IPS-NIHi11 (cell line): ENCODE data around the gene PRKG1.
A peak's percentile ranks its signal among the peaks of the same experiment; 100 is the strongest.
"Not testable (repeated sequence)": the region's sequence is repeated elsewhere in the genome, so short reads cannot be mapped to it uniquely, and the experiment has no call there.

Experiments
- DNase-seq: peaks from one replicate; pipeline ENCODE4 v3.0.0; 2012; ENCODE audit warnings: mixed read lengths, low spot score

Gene PRKG1

DNA sequence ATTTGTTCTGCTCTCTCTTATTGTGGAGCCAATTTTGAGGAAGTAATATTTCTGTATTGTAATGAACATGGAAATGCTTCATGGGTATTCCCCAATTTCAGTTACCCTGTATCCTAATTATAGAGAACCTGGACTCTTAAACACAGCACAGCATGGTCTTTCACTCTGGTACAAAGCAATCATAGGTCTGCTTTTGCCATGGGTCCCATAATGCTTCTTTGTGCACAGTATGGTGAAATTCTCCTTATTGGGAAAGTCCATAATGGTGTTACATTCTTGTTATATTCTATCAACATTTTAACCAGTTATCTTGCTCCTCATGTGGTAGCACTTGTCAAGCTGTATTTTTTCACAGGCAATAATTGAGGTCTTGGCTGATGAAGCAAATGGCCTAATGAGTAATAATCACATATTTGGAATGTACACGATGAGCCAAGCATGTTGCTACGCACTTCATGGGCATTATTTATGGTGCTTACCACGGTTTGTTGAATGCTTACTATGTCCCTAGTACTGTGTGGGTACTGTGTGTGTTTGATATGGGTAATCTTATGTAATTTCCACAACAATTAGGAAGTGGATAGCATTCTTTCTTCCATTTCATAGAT, 42.9 kb downstream of the PRKG1 start:
- DNase-seq, result no peak

DNA sequence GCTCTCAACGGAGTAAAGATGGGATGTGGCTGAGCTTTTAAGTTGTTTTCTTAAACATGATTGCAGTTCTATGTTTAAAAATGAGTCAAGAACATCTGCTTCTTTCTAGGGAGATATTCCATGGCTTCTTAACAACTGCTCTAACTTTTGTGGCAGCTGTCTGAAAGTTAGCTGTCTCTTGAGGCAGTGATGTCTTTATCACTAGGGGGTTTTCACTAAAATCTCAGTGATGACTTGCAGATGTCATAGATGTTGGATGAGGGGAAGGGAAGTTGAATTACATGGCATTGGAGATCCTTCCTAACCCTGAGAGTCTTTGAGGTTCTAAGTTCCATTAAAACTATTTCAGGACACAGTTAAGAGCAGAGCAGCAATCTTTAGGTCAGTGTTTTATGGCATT, 43.5 kb downstream of the PRKG1 start:
- no peak for DNase-seq

DNA sequence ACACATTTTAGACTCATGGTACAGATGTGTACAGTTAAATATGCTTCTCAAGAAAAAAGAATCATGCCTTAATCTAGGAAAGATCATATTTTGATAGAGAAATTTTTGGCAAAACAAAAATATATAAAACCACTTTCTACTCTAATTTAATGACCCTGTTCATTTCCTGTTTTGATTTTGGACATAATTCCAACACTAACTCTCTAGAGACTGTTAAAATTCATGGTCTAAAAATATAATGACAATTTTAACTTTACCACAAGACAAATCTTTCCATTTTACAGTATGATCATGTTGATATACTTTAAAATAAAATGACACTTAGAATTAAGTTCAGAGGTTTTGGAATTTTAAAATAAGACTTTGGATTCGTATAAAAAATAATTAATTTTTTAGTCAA, 45.2 kb downstream of the PRKG1 start:
- DNase-seq, result no peak

DNA sequence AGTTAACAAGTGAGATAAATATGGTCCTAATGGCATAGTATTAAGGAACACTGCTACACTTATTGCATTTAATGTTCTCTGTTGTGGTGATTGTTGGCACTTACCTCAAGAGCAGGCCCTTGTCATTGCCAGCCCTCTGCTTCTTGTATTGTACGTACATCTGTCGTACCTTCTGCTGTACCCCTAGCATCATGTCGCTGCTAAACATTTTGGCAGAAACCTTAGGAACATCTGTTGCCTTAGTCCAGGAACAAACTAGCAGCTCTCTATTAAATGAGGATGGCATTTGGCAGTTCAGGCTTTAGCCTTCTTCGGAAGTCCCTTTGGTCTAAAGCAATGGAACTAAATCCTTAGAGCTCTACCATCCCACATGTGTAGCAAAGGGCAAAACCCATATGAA, 47.6 kb downstream of the PRKG1 start:
- no peak for DNase-seq

DNA sequence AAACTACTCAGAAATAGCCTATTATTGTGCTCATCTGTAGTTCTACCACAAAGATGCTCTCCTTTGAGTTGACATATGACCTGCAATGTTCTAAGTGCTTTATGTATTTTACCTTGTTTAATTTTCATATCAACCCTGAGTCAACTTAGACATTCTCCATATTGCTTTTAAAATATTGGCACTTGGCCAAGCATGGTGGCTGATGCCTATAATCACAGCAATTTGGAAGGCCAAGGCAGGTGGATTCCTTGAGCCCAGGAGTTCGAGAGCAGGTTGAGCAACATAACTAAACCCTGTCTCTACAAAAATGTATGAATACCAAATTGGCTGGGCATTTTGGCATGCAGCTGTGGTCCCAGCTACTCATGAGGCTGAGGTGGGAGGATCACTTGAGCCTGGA, 50.6 kb downstream of the PRKG1 start:
- no peak for DNase-seq

DNA sequence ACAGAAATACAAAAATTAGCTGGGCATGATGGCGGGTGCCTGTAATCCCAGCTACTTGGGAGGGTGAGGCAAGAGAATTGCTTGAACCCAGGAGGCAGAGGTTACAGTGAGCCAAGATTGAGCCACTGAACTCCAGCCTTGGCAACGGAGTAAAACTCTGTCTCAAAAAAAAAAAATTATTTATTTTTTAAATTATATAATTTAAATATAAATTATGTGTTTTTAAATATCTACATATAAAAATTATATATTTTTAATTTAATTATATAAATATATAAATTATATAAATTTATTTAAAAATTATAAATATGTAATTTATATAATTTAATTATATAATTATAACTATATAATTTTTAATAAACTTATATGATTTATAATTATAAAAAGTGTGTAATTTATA, 51.2 kb downstream of the PRKG1 start:
- no peak for DNase-seq

DNA sequence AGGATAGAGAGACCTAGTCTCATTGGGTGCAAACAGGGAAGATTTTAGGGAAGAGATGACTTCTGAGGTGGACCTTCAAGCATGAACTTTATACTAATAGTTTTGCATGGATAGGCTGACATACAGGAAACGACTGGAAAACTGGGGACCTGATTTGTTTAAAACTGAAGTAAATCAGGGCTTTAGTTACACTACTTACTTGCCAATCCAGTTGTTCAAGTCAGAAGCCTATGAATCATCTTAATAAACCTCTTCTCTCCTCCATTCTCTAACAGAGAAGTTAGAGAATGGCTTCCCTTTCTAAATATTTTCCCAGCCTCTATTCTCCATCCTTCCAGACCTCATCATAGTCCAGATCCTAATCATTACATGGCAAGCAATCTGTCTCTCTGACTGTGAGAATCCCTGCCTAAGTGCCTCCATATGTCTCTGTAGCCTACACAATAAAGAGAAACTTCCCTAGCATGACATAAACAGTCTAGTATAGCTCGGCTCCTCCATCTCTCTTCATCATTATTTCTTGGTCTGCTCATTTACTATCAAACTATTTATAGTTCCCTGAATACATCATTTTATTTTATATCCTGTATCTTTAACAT, 55.8 kb downstream of the PRKG1 start:
- DNase-seq, result no peak

DNA sequence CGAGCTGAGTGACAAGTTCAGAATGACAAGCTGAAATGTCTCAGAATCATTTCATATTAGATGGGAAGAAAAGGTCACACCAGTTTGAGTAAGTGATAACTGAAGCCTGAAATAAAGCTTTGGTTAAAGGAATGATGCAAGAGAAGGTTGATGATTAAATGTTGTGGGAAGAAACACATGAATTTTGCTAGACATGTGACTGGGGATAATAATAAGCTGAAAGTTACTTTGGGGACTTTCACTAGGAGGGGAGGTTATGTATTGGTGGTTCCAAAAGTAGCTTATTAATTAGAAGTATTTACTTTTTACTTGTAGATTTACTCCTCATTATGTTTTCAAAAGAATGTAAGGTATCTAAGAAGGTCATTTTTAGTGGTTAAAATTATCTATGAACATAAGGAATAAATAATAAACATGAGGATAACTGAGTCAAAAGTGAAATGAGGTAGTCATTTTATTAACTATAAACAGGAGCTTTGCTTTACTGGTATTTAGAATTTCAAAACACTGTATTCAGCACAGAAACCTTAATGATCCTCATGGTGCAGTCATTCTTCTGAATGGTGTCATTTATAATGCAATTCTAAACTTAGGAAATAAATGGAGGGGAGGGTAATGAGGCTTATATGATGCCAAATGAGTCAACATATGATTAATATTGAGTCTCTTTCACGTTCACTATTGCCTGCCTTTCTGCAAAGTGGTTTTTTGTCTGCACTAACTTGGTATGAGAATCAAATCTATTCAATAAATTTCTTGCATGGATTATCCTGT, 63.7 kb downstream of the PRKG1 start:
- no peak for DNase-seq

DNA sequence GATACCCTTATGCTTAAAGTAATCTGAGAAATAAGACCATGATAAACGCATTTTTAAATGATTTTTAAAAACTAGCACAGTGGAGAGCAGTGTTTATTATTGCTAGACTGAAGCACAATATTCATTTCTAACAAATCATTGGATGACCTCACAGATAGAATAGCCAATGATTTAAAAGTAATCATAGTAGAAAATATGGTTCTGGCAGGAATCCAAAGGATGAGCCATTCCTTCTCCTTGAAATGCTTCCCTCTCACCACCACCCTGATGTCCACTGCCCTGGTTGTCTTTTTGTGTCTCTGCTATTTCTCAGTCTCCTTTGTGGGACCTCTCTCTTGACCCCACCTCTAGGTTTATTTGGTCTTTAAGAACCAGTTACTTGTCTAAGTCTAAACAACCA, 64.9 kb downstream of the PRKG1 start:
- no peak for DNase-seq

DNA sequence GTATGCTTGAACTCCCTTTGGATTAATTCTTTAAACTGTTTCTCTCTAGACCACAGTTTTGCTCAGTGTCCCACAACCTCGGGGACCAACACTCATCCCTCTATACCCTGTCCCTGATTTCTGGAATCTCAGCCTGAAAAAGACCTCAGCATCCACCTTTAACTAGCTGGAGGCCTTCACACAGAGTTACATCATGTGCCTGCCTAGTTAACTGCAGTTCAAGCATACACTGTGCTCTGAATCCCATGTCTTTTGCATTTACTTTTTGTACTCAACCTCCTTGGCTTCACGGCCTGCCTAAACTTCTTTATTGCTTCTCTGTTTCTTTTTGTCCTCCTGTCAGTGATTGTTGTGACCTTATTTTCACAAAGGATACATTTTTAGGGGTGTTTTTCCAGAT, 66.7 kb downstream of the PRKG1 start:
- DNase-seq, result no peak

DNA sequence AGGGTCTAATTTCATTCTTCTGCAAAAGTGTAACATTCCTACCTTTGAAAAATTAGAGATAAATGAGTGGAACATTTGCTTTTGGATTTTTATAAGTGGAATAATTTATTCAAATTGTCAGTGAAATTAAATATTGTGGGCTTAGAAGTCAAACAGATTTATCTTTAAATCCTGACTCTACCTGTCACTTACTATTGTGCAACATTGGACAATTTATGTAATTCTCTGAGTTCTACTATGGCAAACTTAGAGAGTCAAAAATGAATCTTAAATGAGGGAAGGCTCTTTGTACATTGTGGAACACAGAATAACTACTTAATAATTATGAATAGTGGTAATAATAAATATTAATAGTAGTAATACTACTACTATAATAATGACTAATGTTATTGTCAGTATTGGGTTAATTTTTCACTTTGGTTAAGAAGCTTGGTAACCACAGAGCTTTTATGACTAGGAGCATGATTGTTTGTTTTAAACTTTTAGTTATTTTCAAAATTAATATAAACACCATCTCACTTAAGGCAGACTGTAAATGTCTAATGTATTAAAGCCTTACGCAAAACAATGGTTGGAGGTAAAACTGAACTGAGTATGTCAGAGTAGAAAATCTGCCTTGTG, 70.0 kb downstream of the PRKG1 start:
- DNase-seq, result no peak

DNA sequence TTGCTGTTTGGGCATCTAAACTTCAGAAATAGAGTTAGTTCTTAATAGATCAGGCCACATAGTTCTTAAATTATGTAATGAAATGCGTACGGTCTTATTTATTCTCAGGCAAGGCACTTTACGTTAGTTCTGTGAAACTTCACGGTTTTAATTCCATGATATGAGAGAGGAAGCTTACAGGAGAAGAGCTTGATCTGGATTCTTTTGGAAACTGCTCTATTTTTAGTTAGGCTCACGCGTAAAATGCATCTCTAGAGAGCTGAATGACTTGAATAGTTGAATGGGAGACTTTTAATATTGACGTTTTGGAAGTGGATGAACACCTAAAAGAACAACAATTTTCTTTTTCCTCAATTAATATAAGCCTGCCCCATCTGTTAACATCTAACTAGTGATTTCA, 71.1 kb downstream of the PRKG1 start:
- no peak for DNase-seq

DNA sequence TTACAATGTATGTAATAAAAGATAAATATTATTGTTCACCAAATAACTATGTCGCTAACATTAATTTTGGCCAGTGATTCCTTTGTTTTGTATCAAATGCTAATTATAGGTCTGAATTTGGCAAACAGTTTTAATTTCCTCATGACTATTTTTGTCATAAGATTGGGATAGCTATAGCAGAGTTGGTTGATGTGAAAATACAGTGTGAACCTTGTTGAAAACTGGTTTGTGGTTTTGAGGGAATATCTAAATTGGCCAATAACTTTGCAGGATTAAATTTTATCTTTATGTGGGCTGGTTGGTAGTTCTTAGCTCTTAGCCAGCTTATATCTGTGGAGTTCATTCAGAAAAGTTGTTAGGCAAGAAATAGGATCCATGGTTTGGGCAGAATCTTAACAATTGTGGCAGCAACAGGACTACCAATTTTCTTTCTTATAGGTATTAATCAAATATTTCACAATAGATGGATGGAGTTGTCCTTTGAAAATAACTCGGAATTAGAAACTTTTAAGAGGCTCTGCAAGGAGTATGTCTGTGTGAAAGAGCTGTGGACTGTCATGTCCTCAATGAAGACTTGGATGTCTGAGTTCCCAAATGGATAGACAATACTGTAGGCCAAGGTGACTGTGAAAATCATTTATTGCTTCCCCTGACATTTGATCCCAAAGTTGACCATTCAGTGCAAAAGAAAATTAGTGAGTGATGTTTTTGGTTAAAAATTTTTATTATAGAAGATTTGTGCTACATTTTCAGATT, 73.5 kb downstream of the PRKG1 start:
- DNase-seq, result no peak

DNA sequence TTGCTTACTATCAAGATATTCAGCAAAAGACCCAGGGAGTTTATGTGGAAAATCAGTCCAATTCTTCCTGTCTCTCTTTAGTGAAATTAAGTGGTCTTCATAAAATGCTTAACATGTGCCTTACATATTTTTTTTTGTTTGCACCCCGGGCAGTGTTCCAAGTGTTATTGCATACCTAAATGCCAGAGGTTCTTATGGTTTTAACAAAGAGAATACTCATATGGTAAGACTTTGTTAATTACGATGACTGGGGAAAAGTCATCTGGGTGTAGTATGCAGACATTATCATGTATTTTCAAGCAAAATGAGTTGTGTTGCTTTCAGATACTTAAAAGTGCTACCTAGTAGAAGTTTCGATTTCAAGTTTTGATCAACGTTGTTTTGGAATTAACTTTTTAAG, 82.6 kb downstream of the PRKG1 start:
- DNase-seq, result no peak

DNA sequence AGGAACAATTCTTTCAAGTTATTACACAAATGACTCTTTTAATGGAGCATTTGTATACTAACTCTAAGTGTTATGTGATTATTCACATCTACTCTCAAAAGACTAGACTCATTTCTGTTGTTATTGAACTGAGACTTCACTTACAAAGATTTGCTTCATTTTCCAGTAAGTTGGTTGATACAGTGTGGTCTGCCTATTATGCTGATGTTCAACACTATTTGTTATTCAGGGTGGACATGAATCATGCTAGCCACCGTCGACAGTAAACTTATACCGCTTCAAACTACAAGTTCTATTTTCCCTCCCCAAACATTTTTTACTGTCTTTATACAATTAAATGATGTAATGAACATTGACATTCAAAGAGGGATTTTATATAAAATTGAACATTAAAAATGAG, 84.5 kb downstream of the PRKG1 start:
- DNase-seq, result no peak

DNA sequence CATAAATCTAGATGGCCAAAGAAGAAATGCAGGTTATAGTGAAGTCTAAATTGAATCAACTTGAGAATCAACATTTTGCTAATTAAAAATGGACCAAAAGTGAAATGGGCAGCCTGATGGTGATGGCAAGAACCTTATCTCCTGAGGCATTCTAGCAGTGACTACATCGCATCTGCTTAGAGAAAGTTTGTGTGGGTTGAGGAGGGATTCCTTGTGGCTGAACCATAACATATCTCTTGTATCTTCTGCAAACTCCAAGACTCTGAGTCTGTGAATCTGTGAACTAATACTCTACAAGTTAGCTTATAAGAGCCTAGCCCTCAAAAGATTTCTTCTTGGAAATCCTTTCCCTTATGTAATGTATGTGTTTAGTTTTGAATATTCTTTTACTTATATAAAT, 85.6 kb downstream of the PRKG1 start:
- no peak for DNase-seq

DNA sequence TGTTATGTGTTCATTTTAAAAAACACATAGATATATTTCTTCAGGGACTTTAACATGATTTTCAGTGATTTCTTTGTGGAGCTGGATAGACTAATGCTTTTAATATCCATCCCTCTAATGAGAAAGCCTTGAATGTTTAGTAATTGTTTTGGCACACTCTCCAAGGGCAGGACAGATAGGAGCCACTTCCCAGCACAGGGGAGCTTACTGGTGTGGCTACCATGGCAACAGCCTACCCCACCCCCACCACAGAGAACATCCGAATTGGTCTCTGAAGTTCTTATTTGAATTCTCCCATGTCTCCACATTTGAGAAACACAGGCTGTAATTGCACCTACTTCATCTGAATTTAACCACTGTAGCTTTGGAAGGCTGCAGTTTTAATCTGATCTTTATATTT, 87.7 kb downstream of the PRKG1 start:
- DNase-seq, result peak; percentile 49

DNA sequence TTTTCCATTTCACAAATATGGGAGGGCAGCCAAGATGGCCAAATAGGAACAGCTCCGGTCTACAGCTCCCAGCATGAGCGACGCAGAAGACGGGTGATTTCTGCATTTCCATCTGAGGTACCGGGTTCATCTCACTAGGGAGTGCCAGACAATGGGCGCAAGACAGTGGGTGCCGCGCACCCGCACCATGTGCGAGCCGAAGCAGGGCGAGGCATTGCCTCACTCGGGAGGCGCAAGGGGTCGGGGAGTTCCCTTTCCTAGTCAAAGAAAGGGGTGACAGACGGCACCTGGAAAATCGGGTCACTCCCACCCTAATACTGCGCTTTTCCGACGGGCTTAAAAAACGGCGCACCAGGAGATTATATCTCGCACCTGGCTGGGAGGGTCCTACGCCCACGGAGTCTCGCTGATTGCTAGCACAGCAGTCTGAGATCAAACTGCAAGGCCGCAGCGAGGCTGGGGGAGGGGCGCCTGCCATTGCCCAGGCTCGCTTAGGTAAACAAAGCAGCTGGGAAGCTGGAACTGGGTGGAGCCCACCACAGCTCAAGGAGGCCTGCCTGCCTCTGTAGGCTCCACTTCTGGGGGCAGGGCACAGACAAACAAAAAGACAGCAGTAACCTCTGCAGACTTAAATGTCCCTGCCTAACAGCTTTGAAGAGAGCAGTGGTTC, 89.2 kb downstream of the PRKG1 start:
- DNase-seq, result not testable (repeated sequence)

DNA sequence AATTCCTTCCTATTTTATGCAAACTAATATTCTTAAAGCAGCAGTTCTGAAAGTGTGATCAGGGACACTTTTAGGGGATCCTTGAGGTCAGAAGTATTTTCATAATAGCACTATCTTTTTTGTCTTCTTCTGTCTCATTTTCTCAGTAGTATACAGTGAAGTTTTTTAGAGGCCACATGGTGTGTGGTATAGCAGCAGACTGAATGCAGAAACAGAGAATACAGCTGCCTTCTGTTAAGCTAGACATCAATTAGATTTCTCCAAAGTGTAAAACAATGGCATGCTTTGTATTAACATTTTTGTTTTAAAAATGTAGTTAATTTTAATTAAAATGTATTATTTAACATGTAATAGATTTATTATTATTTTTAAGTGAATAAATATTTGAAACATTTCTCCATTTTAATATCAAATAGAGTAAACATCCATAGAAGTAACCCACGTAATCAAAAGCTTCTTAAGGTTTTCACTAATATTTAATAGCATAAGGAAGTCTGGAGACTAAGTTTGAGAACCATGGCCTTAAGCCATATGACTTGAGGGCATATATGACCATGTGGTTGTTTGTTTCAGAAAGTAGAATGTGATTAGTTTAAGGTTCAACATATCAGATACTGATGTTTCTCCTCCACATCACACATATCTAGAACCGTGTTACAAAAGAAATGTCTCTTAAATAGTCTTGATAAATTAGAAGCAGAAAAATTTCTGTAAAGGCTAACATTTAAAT, 94.0 kb downstream of the PRKG1 start:
- DNase-seq, result no peak

DNA sequence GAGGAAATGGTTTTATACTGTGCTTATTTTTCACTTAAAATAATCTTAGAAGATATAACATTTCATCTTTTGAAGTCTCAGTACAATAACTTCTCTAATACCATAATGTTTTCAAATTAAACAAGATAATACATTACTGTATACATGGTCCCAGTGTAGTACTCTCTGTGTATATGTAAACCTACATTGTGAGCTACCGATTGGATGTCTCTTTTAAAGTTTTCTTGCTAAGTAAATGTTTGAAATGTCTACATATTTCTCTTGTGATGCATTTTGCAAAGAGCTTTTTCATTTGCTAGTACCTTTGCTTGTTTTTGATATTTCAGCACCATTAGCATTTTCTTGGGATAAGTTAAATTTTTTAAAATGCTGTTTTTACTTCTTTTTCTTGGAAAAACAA, 94.8 kb downstream of the PRKG1 start:
- DNase-seq, result no peak
